Keratinocyte (primary cell): ENCODE results near the gene KIAA1958.

ENCODE experiments used
- EZH2 ChIP-seq: IDR thresholded peaks from one replicate; pipeline ENCODE4 v1.6.1; 2012; ENCODE audit warnings: inconsistent platforms, mild to moderate bottlenecking, low read length, moderate library complexity
- TF ChIP-seq, protein P1 (sequence below), 3 experiments: IDR thresholded peaks in 1 of 3; conservative IDR thresholded peaks in 1 of 3; optimal IDR thresholded peaks in 1 of 3; 2 replicates in 2 of 3; 3 replicates in 1 of 3; pipeline versions ENCODE3 to v1.5.1; 2011; ENCODE audit warnings: low read length in 3 of 3, mild to moderate bottlenecking in 3 of 3, moderate library complexity in 2 of 3, control low read depth in 1 of 3, inconsistent platforms in 1 of 3; ENCODE audit not compliant: insufficient read depth in 2 of 3; ENCODE audit errors: extremely low read depth in 1 of 3

DNA sequence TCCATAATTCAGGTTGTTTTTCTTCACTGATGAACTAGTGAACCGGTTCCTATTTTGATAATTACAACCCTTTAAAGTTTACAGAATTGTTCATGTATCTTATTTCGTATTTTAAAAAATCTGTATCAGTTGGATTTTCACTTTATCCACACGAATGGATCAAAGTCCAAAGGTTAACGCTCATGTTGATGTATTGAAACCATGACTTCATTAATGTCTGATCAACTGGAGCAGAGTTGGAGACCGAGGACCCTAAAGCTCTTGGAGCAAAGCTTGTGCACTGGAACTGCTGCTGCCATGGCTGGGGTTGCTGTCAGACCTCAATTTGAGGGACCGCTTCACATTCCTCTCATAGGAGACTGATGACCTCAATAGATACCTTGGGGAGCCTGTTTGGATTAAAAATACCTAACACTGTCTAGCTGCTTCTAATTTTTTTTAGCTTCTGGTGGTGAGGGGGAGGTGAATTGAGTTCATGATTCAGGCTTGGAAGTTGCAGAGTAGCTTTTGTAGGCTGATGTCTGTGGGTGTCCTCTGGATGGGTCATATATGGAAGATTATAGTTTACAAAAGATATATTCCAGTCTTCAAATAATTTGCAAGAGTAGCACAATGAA lies 45.1 kb downstream of the KIAA1958 start:
- TF ChIP-seq, protein P1, sequence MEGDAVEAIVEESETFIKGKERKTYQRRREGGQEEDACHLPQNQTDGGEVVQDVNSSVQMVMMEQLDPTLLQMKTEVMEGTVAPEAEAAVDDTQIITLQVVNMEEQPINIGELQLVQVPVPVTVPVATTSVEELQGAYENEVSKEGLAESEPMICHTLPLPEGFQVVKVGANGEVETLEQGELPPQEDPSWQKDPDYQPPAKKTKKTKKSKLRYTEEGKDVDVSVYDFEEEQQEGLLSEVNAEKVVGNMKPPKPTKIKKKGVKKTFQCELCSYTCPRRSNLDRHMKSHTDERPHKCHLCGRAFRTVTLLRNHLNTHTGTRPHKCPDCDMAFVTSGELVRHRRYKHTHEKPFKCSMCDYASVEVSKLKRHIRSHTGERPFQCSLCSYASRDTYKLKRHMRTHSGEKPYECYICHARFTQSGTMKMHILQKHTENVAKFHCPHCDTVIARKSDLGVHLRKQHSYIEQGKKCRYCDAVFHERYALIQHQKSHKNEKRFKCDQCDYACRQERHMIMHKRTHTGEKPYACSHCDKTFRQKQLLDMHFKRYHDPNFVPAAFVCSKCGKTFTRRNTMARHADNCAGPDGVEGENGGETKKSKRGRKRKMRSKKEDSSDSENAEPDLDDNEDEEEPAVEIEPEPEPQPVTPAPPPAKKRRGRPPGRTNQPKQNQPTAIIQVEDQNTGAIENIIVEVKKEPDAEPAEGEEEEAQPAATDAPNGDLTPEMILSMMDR (optimal IDR thresholded peaks at IDR 0.05 in 1 of 3, IDR thresholded peaks at IDR 0.05 in 1 of 3, conservative IDR thresholded peaks at IDR 0.05 in 1 of 3; ENCODE audit: extremely low read depth in 1 of 3, insufficient read depth in 2 of 3, low read length in 3 of 3) = no peak
- TF ChIP-seq EZH2 = no peak
